ENCODE results near the gene B4GALNT1. TPM values are rescaled to one million over a fixed set of nuclear protein-coding genes. Genes with fewer than 3 reads are reported as not detected.

Gene B4GALNT1
- total and polyA plus RNA-seq, 7 experiments from 2014 or later = 1.4 TPM; not detected in 6

Other genes starting within 250 kb of the B4GALNT1 start
- 100 to 1,000 TPM in 4 of 5 experiments, 10 to 100 TPM in 1; 74.9 to 145 (median 120) TPM for gene R3HDM2, start 202.2 kb downstream of the B4GALNT1 start, total RNA-seq
- 10 to 100 TPM; 13.7 to 25.8 TPM for gene R3HDM2, start 202.2 kb downstream of the B4GALNT1 start, polyA plus RNA-seq
- under 1 TPM in 1 of 5 experiments, not detected in 4; 0.16 TPM for gene INHBC, start 198.4 kb downstream of the B4GALNT1 start, total RNA-seq
- not detected for gene INHBC, start 198.4 kb downstream of the B4GALNT1 start, polyA plus RNA-seq
- gene INHBE, start 177.9 kb downstream of the B4GALNT1 start, total RNA-seq = under 1 TPM in 1 of 5 experiments, not detected in 4; 0.12 TPM
- gene INHBE, start 177.9 kb downstream of the B4GALNT1 start, polyA plus RNA-seq = not detected
- 1 to 10 TPM in 2 of 5 experiments, under 1 TPM in 3; 0.39 to 1.4 (median 0.45) TPM for gene GLI1, start 173.4 kb downstream of the B4GALNT1 start, total RNA-seq
- not detected for gene GLI1, start 173.4 kb downstream of the B4GALNT1 start, polyA plus RNA-seq
- gene ARHGAP9, start 153.3 kb downstream of the B4GALNT1 start, total RNA-seq = 100 to 1,000 TPM; 201 to 366 (median 347) TPM
- 100 to 1,000 TPM; 198 to 283 TPM for gene ARHGAP9, start 153.3 kb downstream of the B4GALNT1 start, polyA plus RNA-seq
- 100 to 1,000 TPM; 178 to 229 (median 197) TPM for gene MARS1, start 145.1 kb downstream of the B4GALNT1 start, total RNA-seq
- 100 to 1,000 TPM in 1 of 2 donors, 10 to 100 TPM in 1; 86.0 to 118 TPM for gene MARS1, start 145.1 kb downstream of the B4GALNT1 start, polyA plus RNA-seq
- gene DDIT3, start 112.7 kb downstream of the B4GALNT1 start, total RNA-seq = 100 to 1,000 TPM in 1 of 5 experiments, 10 to 100 TPM in 4; 19.6 to 124 (median 51.6) TPM
- gene DDIT3, start 112.7 kb downstream of the B4GALNT1 start, polyA plus RNA-seq = 10 to 100 TPM; 15.9 to 23.1 TPM
- gene MBD6, start 110.4 kb downstream of the B4GALNT1 start, total RNA-seq = 100 to 1,000 TPM in 4 of 5 experiments, 10 to 100 TPM in 1; 85.2 to 127 (median 120) TPM
- gene MBD6, start 110.4 kb downstream of the B4GALNT1 start, polyA plus RNA-seq = 1 to 10 TPM in 1 of 2 donors, under 1 TPM in 1; 0.50 to 1.0 TPM
- 10 to 100 TPM; 52.1 to 78.8 (median 63.0) TPM for gene DCTN2, start 86.0 kb downstream of the B4GALNT1 start, total RNA-seq
- gene DCTN2, start 86.0 kb downstream of the B4GALNT1 start, polyA plus RNA-seq = 10 to 100 TPM; 53.9 to 78.8 TPM
- 1 to 10 TPM in 4 of 5 experiments, under 1 TPM in 1; 0.95 to 1.7 (median 1.0) TPM for gene KIF5A, start 83.2 kb downstream of the B4GALNT1 start, total RNA-seq
- gene KIF5A, start 83.2 kb downstream of the B4GALNT1 start, polyA plus RNA-seq = under 1 TPM; 0.06 to 0.09 TPM
- 10 to 100 TPM; 20.1 to 29.7 (median 21.9) TPM for gene PIP4K2C, start 42.0 kb downstream of the B4GALNT1 start, total RNA-seq
- gene PIP4K2C, start 42.0 kb downstream of the B4GALNT1 start, polyA plus RNA-seq = 10 to 100 TPM; 18.5 to 29.7 TPM
- gene DTX3, start 28.4 kb downstream of the B4GALNT1 start, total RNA-seq = 10 to 100 TPM; 25.1 to 42.5 (median 35.6) TPM
- 1 to 10 TPM; 5.3 to 6.7 TPM for gene DTX3, start 28.4 kb downstream of the B4GALNT1 start, polyA plus RNA-seq
- gene ARHGEF25, start 21.8 kb downstream of the B4GALNT1 start, total RNA-seq = 1 to 10 TPM in 1 of 5 experiments, under 1 TPM in 4; 0.29 to 1.2 (median 0.84) TPM
- gene ARHGEF25, start 21.8 kb downstream of the B4GALNT1 start, polyA plus RNA-seq = not detected
- gene OS9, start 60.9 kb upstream of the B4GALNT1 start, total RNA-seq = 100 to 1,000 TPM; 139 to 175 (median 171) TPM
- gene OS9, start 60.9 kb upstream of the B4GALNT1 start, polyA plus RNA-seq = 10 to 100 TPM; 59.5 to 70.6 TPM
- gene AGAP2, start 105.5 kb upstream of the B4GALNT1 start, total RNA-seq = 10 to 100 TPM; 33.9 to 66.7 (median 60.4) TPM
- gene AGAP2, start 105.5 kb upstream of the B4GALNT1 start, polyA plus RNA-seq = 1 to 10 TPM; 3.0 to 6.0 TPM
- gene TSPAN31, start 111.8 kb upstream of the B4GALNT1 start, total RNA-seq = 10 to 100 TPM; 12.3 to 23.9 (median 20.3) TPM
- gene TSPAN31, start 111.8 kb upstream of the B4GALNT1 start, polyA plus RNA-seq = 10 to 100 TPM; 50.1 to 50.5 TPM
- gene CDK4, start 119.1 kb upstream of the B4GALNT1 start, total RNA-seq = 100 to 1,000 TPM in 1 of 5 experiments, 10 to 100 TPM in 4; 23.8 to 108 (median 42.9) TPM
- 100 to 1,000 TPM in 1 of 2 donors, 10 to 100 TPM in 1; 77.6 to 105 TPM for gene CDK4, start 119.1 kb upstream of the B4GALNT1 start, polyA plus RNA-seq
- 10 to 100 TPM; 27.8 to 61.7 (median 44.4) TPM for gene MARCHF9, start 121.9 kb upstream of the B4GALNT1 start, total RNA-seq
- 1 to 10 TPM; 3.2 to 6.6 TPM for gene MARCHF9, start 121.9 kb upstream of the B4GALNT1 start, polyA plus RNA-seq
- 1 to 10 TPM in 4 of 5 experiments, under 1 TPM in 1; 0.97 to 2.6 (median 1.7) TPM for gene CYP27B1, start 133.9 kb upstream of the B4GALNT1 start, total RNA-seq
- under 1 TPM in 1 of 2 donors, not detected in 1; 0.20 TPM for gene CYP27B1, start 133.9 kb upstream of the B4GALNT1 start, polyA plus RNA-seq
- gene METTL1, start 138.9 kb upstream of the B4GALNT1 start, total RNA-seq = 10 to 100 TPM; 11.8 to 30.9 (median 16.0) TPM
- gene METTL1, start 138.9 kb upstream of the B4GALNT1 start, polyA plus RNA-seq = 10 to 100 TPM; 13.1 to 20.5 TPM
- 1 to 10 TPM; 1.4 to 5.0 (median 2.1) TPM for gene EEF1AKMT3, start 139.4 kb upstream of the B4GALNT1 start, total RNA-seq
- gene EEF1AKMT3, start 139.4 kb upstream of the B4GALNT1 start, polyA plus RNA-seq = 1 to 10 TPM; 3.0 to 3.2 TPM
- 10 to 100 TPM; 17.8 to 34.9 (median 22.3) TPM for gene TSFM, start 149.6 kb upstream of the B4GALNT1 start, total RNA-seq
- gene TSFM, start 149.6 kb upstream of the B4GALNT1 start, polyA plus RNA-seq = 10 to 100 TPM; 26.4 to 30.0 TPM
- 10 to 100 TPM in 2 of 5 experiments, 1 to 10 TPM in 3; 1.7 to 20.3 (median 8.2) TPM for gene AVIL, start 185.5 kb upstream of the B4GALNT1 start, total RNA-seq
- under 1 TPM; 0.17 to 0.32 TPM for gene AVIL, start 185.5 kb upstream of the B4GALNT1 start, polyA plus RNA-seq
- gene CTDSP2, start 213.5 kb upstream of the B4GALNT1 start, total RNA-seq = 100 to 1,000 TPM; 124 to 295 (median 145) TPM
- 100 to 1,000 TPM in 1 of 2 donors, 10 to 100 TPM in 1; 86.9 to 110 TPM for gene CTDSP2, start 213.5 kb upstream of the B4GALNT1 start, polyA plus RNA-seq

All from naive thymus-derived CD4-positive, alpha-beta T cell (primary cell).